SU-DHL-6 (cell line): ENCODE data around the gene ITGB2.

Source experiments
- EZH2phosphoT487 ChIP-seq: fragments of 200-600 bp; sonication (generic), shearing (Covaris generic); conservative IDR thresholded peaks from 2 replicates; pipeline ENCODE4 v1.6.1; 2018; ENCODE audit warnings: mild to moderate bottlenecking, antibody characterized with exemption, low read length, moderate library complexity, mixed read lengths
- TF ChIP-seq, protein P1 (sequence below): fragments of 200-600 bp; sonication (generic); IDR thresholded peaks from one replicate; pipeline ENCODE4 v1.5.1; 2017; ENCODE audit warnings: antibody characterized with exemption, mild to moderate bottlenecking, low read length, moderate library complexity; ENCODE audit not compliant: insufficient read depth, poor library complexity, severe bottlenecking

DNA sequence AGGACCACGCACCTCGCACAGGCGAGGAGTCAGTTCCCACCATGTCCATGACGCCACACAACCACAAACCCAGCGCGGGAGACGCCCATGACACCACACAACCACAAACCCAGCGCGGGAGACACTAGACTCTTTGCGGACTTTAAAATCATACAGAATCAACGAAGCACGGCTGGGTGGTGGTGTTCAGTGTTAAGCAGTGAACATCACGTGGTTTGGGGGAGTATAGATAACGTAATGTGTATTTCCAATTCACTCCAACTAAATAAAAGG lies 66.4 kb downstream of the ITGB2 start:
- TF ChIP-seq, protein P1, sequence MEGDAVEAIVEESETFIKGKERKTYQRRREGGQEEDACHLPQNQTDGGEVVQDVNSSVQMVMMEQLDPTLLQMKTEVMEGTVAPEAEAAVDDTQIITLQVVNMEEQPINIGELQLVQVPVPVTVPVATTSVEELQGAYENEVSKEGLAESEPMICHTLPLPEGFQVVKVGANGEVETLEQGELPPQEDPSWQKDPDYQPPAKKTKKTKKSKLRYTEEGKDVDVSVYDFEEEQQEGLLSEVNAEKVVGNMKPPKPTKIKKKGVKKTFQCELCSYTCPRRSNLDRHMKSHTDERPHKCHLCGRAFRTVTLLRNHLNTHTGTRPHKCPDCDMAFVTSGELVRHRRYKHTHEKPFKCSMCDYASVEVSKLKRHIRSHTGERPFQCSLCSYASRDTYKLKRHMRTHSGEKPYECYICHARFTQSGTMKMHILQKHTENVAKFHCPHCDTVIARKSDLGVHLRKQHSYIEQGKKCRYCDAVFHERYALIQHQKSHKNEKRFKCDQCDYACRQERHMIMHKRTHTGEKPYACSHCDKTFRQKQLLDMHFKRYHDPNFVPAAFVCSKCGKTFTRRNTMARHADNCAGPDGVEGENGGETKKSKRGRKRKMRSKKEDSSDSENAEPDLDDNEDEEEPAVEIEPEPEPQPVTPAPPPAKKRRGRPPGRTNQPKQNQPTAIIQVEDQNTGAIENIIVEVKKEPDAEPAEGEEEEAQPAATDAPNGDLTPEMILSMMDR = no peak
- TF ChIP-seq EZH2phosphoT487 = no peak
